Forelimb muscle (tissue), 1 donor: Measurements from ENCODE around the gene OR4M1. TPM values are rescaled to one million over a fixed set of nuclear protein-coding genes. Genes with fewer than 3 reads are reported as not detected.
"Not testable (repeated sequence)": the region's sequence is repeated elsewhere in the genome, so short reads cannot be mapped to it uniquely, and the experiment has no call there.

Source experiments
- DNase-seq: peaks from one replicate; pipeline ENCODE4 v3.0.0-alpha.2; 2013; ENCODE audit warnings: low read depth
- polyA plus RNA-seq: library from polyadenylated mRNA; unstranded; fragments of 120-200 nt; gene quantifications from one replicate; pipeline ENCODE4 v1.2.1, GENCODE V29; 2013; ENCODE audit not compliant: insufficient read length

OR4M1 gene, protein sequence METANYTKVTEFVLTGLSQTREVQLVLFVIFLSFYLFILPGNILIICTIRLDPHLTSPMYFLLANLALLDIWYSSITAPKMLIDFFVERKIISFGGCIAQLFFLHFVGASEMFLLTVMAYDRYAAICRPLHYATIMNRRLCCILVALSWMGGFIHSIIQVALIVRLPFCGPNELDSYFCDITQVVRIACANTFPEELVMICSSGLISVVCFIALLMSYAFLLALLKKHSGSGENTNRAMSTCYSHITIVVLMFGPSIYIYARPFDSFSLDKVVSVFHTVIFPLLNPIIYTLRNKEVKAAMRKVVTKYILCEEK
- not detected for polyA plus RNA-seq

DNA sequence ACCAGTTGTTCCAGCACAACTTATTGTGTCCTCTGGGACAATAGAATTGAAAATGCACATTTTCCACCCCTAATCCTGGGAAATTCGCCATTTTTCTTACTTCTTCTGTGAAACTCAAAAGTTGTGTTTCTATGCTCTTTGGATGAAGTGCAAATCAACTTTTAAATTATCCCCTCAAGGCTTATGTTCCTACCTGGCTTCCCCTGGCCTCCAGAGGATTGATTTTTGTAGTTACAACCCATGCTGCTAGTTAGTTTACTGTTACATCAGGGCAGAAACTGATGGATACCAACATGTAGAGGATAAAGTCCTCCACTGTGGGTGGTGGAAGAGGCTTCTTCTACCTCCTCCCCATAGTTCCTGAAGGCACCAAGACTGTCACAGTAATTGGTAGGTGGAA, at the start of gene OR4M1:
TSS of gene OR4M1 (plus strand) at position 301 of the 400 bp plus-strand sequence. CDS start 6,819 bp downstream, outside the sequence.
- not testable (repeated sequence) for DNase-seq

DNA sequence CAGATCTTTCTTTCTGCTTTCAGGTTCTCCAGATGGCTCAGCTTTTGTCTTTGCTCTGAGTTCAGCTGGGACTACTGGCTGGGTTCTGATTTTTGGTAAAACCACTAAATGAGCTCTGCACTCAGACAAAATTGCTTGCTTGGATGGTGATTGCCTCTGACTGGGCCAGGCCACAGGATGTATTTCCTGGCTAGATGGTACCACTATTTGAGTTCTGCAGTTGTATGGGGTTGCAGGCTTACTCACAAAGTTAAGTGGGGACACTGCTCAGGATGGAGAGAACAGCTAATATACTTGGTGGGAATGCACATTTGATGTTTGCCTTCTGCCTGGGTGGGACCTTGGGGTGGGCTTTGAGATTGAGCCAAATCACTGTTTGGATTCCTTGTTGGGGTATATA, 43.9 kb upstream of the OR4M1 start:
- no peak for DNase-seq

DNA sequence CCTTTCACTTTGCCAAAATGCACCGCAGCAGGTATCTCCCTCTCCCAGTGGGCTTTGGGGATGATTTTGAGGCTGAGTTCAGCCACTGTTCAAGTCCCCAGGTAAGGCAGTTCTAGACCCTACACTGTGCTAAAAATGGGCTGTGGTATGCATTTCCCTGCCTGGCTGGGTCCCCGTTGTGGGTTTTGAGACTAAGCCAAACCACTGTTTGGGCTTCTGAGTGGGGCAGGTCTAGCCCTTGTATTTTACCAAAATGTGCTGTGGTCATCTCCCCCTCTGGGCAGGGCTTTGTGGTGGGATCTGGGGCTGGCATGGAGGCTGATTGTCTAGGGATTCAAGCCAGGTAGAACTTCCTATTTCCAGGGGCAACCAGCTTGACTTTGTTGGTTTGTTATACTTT, 43.5 kb upstream of the OR4M1 start:
- no peak for DNase-seq

DNA sequence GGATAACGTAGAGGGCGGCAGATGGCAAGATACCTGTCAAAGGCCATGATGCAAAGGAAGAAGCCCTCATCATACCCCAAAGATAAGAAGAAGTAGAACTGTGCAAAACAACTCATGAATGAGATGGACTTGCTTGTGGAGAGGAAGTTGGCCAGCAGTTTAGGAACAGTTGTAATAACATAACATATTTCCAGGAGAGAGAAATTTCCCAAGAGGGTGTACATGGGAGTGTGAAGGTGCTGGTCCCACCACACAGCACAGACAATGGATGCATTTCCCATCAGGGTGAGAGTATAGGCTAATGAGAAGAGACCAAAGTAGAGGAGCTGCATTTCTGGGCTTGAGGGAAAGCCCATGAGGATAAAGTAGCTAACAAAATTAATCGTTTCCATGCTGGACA, 39.4 kb upstream of the OR4M1 start:
- not testable (repeated sequence) for DNase-seq

DNA sequence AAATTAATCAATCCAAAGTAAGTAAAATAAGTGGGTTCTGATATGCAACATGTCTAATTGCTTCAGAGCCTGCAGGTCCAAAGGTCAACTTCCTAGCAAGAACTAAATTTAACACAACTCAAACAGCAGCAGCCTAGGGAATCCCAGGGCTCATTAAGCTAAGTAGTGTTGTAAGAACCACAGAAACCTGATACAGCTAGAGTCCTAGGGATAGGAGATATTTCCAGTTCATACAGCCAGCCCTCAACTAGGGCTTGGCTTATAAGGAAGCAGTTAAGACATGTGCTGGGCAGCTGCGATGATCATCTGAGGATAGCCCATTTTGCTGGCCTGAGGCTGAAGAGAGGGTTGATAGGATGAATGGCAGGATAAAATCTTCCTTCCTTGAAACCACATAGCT, 30.0 kb upstream of the OR4M1 start, which contains the start of gene OR4Q3:
TSS of gene OR4Q3 (plus strand) at position 316 of the 400 bp plus-strand sequence.
- no peak for DNase-seq

DNA sequence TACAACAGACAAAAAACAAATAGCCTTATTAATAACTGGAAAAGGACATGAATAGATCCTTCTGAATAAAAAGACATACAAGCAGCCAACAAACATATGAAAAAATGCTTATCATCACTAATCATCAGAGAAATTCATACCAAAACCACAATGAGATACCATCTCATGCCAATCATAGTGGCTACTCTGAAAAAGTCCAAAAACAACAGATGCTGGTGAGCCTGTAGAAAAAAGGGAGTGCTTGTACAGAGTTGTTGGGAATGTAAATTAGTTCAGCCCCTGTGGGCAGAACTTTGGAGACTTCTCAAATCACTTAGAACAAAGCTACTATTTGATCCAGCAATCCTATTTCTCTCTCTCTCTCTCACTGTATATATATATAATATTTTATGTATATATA, 21.0 kb upstream of the OR4M1 start:
- not testable (repeated sequence) for DNase-seq

DNA sequence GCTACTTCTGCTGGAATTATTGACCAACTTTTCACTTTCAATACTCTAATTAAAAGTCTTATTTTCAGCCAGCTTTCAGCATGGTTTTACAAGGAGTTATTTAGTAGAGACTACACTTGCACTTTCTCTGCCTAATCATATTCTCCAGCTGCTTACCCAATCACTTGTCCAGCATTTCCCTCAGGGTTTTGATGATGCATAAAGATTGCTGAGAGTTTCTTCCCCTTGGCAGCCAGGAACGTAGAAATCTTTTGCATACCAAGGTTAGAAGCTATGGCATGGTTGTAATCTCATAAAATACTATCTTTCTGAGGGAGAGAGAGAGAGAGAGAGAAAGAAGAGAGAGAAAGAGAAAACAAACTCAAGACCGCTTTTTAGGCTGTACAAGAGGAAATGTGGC, 19.1 kb upstream of the OR4M1 start:
- DNase-seq: no peak

DNA sequence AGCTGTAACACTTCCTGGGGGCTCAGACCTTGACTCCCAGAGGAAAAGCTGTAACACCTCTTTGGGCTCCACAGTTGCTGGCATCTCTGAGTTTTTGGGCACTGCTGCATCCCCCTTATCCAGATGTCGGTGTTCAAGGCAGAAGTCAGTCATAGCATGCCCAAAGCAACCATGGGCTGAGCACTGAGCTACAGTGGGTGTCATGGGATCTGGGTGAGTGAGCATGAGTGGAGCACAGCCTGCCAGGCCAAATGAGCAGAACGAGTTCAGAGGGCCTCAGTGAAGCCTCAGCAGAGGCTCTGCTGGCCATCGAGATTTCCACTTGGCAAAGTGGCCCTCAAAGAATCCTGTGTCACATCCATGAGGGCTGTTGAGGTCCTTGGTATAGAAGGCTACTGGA, 1.8 kb upstream of the OR4M1 start:
- DNase-seq: not testable (repeated sequence)

DNA sequence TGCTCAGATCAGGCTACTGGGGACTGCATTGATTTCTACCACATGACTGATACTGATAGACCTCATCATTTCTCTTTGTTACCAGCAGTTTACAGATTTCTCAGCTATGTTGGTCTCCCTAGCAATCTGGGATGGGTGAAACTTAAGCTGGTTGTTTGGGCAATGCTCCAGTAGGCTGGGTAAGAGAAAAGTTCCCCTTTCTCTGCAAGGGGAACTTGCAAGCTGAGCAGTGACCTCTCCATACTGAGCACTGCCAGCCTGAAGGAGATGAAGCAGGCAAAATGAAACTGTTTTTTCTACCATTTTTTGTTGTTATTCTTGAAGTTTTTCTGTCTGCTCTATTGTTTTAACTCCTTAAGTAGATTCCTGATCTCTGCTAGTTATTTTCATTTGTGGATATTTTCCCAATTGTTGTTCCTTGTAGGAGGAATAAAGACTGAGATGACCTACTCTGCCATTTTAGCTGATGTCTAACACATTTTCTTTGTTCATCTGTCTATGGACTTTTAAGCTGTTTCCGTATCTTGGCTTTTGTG, 1.3 kb upstream of the OR4M1 start:
- no peak for DNase-seq

DNA sequence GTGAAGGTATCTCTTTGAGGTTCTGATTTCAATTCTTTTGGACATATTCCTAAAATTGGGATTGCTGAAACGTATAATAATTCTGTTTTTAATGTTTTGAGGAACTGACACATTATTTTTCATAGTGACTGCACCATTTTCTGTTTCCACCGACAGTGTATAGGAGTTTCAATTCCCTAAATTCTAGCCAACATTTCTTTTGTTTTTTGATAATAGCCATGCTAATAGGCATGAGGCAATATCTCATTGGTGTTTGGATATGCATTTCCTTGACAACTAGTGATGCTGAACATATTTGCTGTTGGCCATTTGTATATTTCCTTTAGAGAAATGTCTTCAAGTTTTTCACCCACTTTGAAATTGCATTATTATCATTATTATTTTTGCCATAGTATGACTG, 850 bp upstream of the OR4M1 start:
- DNase-seq: not testable (repeated sequence)

DNA sequence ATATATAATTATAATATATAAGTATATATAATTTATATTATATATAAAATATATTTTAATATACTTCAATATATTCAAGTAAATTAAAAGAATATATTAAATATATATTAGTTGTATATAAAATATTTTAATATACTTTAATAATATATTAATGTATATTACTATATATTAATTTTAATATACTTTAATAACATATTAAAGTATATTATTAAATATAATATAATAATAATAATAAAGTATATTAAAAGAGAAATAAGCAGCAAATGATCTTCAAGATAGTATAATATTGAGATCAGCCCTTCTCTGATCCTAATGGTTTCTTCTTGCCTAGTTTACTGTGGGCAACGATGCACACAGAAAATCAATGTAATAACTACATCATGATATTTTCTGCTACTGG, 2.3 kb downstream of the OR4M1 start:
- DNase-seq: no peak

DNA sequence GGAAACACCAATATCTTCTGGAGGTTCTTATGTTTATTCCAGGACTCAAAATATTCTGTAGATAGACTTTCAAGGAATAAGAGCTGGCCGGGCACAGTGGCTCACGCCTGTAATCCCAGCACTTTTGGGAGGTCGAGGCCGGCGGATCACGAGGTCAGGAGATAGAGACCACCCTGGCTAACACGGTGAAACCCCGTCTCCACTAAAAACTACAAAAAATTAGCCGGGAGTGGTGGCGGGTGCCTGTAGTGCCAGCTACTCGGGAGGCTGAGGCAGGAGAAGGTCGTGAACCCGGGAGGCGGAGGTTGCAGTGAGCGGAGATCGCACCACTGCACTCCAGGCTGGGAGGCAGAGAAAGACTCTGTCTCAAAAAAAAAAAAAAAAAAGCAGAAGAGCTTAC, 12.5 kb downstream of the OR4M1 start:
- not testable (repeated sequence) for DNase-seq

DNA sequence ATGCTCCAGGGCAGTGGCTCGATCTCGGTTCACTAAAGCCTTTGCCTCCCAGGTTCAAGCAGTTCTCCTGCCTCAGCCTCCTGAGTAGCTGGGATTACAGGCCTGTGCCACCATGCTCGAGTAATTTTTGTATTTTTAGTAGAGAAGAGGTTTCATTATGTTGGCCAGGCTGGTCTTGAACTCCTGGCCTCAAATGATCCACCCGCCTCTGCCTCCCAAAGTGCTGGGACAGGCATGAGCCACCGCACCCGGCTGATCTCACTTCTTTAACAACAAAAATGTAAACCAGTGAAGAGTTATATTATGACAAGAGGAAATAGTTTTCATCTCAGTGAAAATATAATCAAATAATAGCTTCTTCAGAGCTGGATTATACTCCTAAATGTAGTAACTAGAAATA, 14.0 kb downstream of the OR4M1 start:
- not testable (repeated sequence) for DNase-seq

DNA sequence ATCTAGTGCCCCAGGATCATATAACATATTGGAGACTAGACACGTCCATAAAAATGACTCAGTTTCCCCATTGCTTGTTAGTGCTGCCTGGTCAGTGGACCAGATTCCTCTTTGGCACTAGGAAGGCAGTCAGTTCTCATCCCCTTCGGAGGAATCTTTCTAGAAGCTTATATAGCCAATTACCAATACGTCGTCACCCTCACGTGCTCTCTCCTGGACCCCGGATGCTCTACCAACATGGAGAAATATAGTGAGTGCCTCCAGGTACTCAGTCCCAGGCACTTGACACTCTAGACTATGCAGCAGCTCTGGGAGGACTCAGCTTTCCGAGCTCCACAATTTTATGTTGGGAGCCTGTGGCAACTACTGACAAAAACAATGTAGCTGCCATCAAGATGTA, 14.8 kb downstream of the OR4M1 start:
- not testable (repeated sequence) for DNase-seq

DNA sequence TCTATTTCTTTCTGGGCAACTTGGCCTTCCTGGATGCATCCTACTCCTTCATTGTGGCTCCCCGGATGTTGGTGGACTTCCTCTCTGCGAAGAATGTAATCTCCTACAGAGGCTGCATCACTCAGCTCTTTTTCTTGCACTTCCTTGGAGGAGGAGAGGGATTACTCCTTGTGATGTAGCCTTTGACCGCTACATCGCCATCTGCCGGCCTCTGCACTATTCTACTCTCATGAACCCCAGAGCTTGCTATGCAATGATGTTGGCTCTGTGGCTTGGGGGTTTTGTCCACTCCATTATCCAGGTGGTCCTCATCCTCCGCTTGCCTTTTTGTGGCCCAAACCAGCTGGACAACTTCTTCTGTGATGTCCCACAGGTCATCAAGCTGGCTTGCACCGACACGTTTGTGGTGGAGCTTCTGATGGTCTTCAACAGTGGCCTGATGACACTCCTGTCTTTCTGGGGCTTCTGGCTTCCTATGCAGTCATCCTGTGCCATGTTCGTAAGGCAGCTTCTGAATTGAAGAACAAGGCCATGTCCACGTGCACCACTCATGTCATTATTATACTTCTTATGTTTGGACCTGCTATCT, 23.3 kb downstream of the OR4M1 start:
- not testable (repeated sequence) for DNase-seq

DNA sequence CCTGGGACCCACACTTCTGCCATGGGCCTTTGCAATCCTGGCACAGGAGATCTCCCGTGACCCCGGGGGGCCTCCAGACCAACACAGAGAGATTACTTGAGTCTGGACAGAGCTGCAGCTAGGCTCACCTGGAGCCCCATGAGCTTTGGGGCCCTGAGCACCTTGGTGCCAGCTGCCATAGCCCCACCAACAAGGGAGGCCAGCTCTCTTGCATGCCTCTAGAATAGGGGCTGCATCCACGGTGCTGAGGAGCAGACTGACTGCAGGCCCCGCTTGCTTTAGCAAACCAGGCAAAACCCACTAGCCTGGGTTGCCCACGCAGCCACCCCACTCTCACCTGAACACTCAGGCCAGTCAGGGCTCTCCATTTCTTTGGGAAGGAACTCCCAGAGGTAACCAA, 26.6 kb downstream of the OR4M1 start:
- DNase-seq: no peak

DNA sequence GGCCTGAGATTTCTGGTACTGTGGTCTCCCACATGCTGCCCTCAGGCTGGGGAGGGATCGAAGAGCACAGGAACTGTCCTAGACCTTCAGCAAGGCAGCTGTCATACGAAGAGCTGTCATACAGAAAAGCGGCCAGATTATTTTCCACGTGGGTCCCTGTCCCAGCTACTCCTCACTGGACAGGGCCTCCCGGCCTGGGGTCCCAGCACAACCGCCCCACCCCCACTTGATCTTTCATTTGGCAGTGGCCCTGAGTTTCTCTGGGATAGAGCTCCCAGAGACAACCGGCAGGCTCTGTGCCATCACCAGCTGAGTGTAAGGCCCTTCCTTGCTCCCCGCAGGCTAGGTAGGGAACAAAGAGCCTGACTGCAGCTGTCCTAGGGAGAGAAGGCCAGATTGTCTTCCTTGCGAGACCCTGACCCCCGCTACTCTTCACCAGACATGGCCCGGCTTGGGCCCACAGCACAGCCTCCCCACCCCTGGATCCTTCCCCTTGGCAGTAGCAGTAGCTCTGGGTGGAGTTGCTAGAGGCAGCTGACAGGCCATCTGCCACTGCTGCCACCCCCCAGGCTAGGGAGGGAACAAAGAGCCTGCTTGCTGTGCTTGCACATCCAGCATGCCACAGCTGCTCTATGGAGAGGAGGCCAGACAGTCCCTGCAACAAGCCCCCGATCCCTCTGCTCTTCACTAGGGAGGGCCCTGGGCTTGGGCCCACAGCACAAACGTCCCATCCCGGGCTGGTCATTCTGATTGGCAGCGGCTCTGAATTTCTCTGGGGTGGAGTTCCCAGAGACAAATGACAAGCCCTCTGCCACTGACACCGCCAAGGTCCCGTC, 27.2 kb downstream of the OR4M1 start:
- no peak for DNase-seq

DNA sequence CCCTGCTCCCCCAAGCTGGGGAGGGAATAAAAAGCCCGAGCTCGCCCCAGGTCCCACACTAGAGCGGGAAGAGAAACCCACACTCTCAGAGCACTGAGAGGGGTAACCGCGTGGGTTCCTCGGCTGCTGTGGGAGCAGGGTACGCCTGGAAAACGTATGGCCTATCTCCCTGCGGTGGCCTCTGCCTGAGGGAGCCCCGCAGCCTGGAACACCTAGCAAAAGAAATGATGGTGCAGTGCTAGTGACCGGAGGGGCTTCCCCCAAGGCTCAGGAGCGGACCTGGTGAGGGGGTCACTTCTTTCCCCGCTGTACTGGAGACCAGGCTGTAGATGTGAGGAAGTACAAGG, 27.8 kb downstream of the OR4M1 start:
- no peak for DNase-seq

DNA sequence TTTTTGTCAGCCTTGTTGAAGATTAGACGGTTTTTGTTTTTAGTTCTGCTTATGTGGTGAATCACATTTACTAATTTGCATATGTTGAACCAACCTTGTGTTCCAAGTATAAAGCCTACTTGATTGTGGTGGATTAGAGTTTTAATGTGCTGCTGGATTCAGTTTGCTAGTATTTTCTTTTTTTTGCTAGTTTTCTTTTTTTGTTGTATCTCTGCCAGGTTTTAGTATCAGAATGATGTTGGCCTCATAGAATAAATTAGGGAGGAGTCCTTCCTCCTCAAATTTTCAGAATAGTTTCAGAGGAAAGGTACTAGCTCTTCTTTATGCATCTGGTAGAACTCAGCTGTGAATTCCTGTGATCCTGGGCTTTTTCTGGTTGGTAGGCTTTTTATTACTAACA, 30.2 kb downstream of the OR4M1 start, which contains the start of gene OR4N2:
TSS of gene OR4N2 (plus strand) at position 301 of the 400 bp plus-strand sequence. CDS start 23,679 bp downstream, outside the sequence.
- not testable (repeated sequence) for DNase-seq

DNA sequence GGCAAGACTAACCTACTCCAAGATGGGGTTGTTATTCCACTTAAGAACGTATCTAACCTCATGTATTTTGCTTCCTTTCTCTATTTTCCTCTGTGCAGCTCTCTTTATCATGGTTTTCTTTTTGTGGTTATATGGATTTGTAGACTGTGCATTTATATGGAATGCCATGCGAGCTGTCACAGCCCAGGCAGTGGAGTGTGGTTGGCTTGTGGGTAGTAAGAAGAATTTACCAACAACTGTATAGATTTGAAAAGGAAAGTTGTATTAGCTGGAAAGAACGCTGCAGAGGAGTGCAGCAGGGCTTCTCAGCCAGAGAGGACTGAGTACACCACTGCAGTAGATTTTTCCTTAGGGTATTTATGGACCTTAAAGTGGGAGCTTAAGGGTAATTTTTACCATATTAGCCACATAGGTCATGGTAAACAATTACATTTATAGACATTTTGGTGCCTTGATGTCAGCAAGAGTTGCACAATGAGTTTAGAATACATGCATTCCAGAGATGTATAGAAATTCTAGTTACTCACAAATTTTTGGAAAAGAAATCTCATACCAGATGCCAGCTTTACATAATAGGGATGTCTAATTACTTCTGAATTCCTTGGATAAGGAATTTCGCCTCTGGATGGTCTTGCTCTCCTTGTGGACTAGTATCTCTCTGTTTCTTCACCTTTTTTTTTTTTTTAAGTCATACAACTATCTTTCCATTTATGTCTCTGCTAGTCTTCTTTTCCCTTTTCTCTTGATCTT, 40.0 kb downstream of the OR4M1 start:
- not testable (repeated sequence) for DNase-seq

DNA sequence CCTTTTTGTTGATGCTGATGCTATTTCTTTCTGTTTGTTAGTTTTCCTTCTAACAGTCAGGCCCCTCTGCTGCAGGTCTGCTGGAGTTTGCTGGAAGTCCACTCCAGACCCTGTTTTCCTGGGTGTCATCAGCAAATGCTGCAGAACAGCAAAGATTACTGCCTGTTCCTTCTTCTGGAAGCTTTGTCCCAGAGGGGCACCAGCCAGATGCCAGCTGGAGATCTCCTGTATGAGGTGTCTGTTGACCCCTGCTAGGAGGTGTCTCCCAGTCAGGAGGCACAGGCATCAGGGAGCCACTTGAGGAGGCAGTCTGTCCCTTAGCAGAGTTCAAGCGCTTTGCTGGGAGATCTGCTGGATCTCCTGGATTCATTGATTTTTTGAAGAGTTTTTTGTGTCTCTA, 46.6 kb downstream of the OR4M1 start:
- DNase-seq: not testable (repeated sequence)
